DND-41 (cell line): ENCODE results near the gene VAMP1.

Experiments used
- ATAC-seq: fragments of 200-7000 bp; cut with Tn5 transposase; 3 replicates; pipeline ENCODE4 v1.9.1; 2021; ENCODE audit warnings: low read depth; ENCODE audit not compliant: insufficient read depth
- DNase-seq: peaks from one replicate; pipeline ENCODE4 v3.0.0-alpha.2; 2020
- H2AFZ ChIP-seq: 2 replicates; pipeline ENCODE4 v1.6.0; 2012; ENCODE audit warnings: low read depth, low read length
- H3K27ac ChIP-seq: 2 replicates; pipeline ENCODE4 v1.5.1; 2012; ENCODE audit warnings: low read length, inconsistent platforms
- H3K27me3 ChIP-seq: fragments of 200-600 bp; sonication (generic); 2 replicates; pipeline ENCODE4 v1.6.0; 2012; ENCODE audit warnings: low read length, mild to moderate bottlenecking, inconsistent platforms; ENCODE audit not compliant: insufficient read depth, poor library complexity
- H3K36me3 ChIP-seq: 2 replicates; pipeline ENCODE4 v1.5.1; 2012; ENCODE audit warnings: low read length, inconsistent platforms; ENCODE audit not compliant: insufficient read depth
- H3K4me1 ChIP-seq: 2 replicates; pipeline ENCODE4 v1.5.1; 2012; ENCODE audit warnings: mild to moderate bottlenecking, low read length; ENCODE audit not compliant: insufficient read depth
- H3K4me2 ChIP-seq: 2 replicates; pipeline ENCODE4 v1.6.0; 2012; ENCODE audit warnings: mild to moderate bottlenecking, moderate library complexity, low read length, inconsistent platforms; ENCODE audit not compliant: insufficient read depth
- H3K4me3 ChIP-seq, 2 experiments: fragments of 200-600 bp in 1 of 2; shearing (Covaris generic) in 1 of 2; 2 replicates each; pipeline ENCODE4 v1.5.1; 2012 to 2016; ENCODE audit warnings: inconsistent platforms in 2 of 2, low read length in 2 of 2, mild to moderate bottlenecking in 2 of 2, low read depth in 1 of 2, moderate library complexity in 1 of 2
- H3K79me2 ChIP-seq: 2 replicates; pipeline ENCODE4 v1.6.0; 2012; ENCODE audit warnings: low read length, inconsistent platforms; ENCODE audit not compliant: insufficient read depth
- H3K9ac ChIP-seq: 2 replicates; pipeline ENCODE4 v1.6.0; 2012; ENCODE audit warnings: low read depth, mild to moderate bottlenecking, inconsistent platforms, low read length, moderate library complexity
- H3K9me3 ChIP-seq: 2 replicates; pipeline ENCODE4 v1.5.1; 2012; ENCODE audit warnings: low read length, moderate library complexity, mild to moderate bottlenecking, inconsistent platforms; ENCODE audit not compliant: insufficient read depth, severe bottlenecking
- H4K20me1 ChIP-seq: 2 replicates; pipeline ENCODE4 v1.6.0; 2012; ENCODE audit warnings: low read length; ENCODE audit not compliant: insufficient read depth
- EZH2 ChIP-seq: IDR thresholded peaks from 3 replicates; pipeline ENCODE4 v1.6.1; 2012; ENCODE audit warnings: borderline replicate concordance, low read depth, mild to moderate bottlenecking, moderate library complexity, low read length, inconsistent platforms; ENCODE audit not compliant: severe bottlenecking
- TF ChIP-seq, protein P1 (sequence below): IDR thresholded peaks from 2 replicates; pipeline ENCODE4 v1.5.1; 2012; ENCODE audit warnings: borderline replicate concordance, low read length, moderate library complexity, mild to moderate bottlenecking; ENCODE audit not compliant: poor library complexity, severe bottlenecking; ENCODE audit errors: extremely low read depth

VAMP1 gene

DNA sequence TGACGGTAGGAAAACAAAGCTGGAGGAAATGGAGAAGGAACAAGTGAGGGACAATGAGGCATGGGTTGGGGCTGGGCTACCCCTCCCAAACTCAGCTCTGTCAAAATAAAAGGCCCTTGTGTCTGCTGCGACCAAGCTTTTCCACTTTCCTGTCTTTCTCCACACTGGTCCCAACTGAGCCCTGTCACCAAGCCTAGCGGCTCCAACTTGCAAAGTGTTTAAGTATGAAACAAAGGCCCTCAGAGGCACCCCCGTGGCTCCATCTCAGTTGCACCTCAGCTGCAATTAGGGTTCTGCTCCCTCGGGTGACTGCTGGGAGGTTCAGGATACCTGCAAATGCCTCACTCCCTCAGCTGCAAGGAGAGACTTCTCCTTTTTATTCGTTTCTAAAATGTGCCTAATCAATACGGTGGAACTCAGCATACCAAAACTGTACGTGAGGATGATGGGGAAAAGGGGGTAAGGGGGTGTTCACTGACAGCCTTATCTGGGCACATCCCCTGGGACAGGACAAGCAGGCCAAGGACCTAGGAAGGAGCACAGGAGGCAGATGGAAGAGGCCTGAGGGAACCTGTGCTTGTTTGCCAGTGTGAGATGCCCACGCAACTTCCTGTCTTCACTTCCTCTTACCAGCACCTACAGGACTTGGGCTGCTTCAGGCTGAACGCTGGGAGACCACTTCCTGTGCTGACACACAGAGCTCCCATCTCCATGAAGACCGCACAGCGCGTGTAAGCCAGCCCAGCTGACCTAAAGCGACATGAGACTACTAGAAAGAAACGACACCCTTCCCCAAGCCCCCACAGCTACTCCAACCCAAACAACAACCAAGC is 8.9 kb downstream of the VAMP1 start:
- ATAC-seq (peak; percentile 97), DNase-seq (peak; percentile 95)
- Histone ChIP-seq H3K4me2 (peak overlapping the region; percentile 58), H4K20me1 (no peaks in the 10 kb centered on the region; the same call in 1 of the 2 replicates), H3K4me3 (peak overlapping the region in 1 of 2 experiments; percentile 44; a peak in 2 of 4 replicates), H3K79me2 (peaks cover 26% of the 10 kb centered on the region), H3K36me3 (peaks cover 85% of the 10 kb centered on the region), H3K27ac (peak overlapping the region; percentile 96), H3K27me3 (no peaks in the 10 kb centered on the region), H2AFZ (peak overlapping the region; percentile 62), H3K9me3 (no peaks in the 10 kb centered on the region), H3K4me1 (peaks cover 52% of the 10 kb centered on the region), H3K9ac (peak overlapping the region; percentile 54)
- no peak for TF ChIP-seq EZH2
- TF ChIP-seq, protein P1, sequence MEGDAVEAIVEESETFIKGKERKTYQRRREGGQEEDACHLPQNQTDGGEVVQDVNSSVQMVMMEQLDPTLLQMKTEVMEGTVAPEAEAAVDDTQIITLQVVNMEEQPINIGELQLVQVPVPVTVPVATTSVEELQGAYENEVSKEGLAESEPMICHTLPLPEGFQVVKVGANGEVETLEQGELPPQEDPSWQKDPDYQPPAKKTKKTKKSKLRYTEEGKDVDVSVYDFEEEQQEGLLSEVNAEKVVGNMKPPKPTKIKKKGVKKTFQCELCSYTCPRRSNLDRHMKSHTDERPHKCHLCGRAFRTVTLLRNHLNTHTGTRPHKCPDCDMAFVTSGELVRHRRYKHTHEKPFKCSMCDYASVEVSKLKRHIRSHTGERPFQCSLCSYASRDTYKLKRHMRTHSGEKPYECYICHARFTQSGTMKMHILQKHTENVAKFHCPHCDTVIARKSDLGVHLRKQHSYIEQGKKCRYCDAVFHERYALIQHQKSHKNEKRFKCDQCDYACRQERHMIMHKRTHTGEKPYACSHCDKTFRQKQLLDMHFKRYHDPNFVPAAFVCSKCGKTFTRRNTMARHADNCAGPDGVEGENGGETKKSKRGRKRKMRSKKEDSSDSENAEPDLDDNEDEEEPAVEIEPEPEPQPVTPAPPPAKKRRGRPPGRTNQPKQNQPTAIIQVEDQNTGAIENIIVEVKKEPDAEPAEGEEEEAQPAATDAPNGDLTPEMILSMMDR: peak; percentile 8

DNA sequence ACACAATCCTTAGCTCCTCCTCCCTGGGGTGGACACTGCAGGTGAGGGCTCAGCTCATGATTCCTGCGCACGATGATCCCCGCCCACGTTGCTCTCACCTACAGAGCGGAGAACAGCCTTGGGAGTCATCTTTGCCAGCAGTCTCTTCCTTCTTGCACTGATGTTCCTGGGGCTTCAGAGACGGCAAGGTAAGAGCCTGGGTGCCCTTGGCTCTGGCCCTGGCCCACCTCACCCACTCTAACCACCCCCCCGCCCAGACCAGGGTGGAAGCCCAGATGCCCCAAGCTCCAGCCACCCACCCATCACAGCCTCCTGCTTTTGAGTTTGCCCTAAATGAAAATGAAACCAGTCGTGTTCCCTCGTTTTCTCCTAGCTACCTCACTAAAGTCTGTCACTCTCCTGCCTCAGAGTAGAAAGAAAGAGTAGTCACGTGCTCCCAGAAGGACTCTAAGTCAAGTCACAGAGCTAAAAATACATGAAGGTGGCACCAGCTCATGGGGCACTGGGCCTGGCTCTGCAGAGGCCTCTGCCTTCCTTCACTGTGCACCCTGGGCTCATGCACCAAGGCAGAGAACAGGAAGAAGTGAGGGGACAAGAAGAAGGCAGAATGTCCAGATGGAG is 9.6 kb downstream of the VAMP1 start:
- Histone ChIP-seq H2AFZ (peak overlapping the region; percentile 62; the same call in 1 of the 2 replicates), H3K9ac (peak overlapping the region; percentile 54), H3K4me1 (peaks cover 52% of the 10 kb centered on the region), H3K27me3 (no peaks in the 10 kb centered on the region), H4K20me1 (no peaks in the 10 kb centered on the region), H3K9me3 (no peaks in the 10 kb centered on the region), H3K36me3 (peaks cover 78% of the 10 kb centered on the region), H3K4me3 (peak overlapping the region in 1 of 2 experiments; percentile 44; a peak in 1 of 4 replicates), H3K79me2 (peaks cover 19% of the 10 kb centered on the region), H3K27ac (peak overlapping the region; percentile 96), H3K4me2 (peak overlapping the region; percentile 58)
- TF ChIP-seq, protein P1: no peak
- no peak for TF ChIP-seq EZH2
- DNase-seq (peak; percentile 39), ATAC-seq (peak; percentile 6; the same call in 2 of the 3 replicates)

DNA sequence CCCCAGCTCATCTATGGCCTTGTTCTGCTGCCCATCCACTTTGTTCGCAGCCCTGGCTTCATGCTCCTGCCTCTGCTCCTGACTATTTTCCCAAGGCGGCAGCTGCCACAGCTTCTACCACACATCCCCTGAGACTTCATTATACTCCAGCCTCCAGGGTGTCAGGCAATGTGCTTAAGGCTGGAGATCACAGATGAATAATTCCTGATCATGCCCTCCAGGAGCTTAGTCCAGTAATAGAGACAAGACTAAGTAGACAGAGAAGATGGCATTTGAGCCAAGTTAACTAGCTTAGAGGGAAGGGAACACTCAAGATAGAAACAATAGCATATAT is 11.5 kb downstream of the VAMP1 start:
- Histone ChIP-seq H3K79me2 (peaks cover 8% of the 10 kb centered on the region), H3K9me3 (no peaks in the 10 kb centered on the region), H4K20me1 (no peaks in the 10 kb centered on the region), H3K4me1 (peaks cover 42% of the 10 kb centered on the region), H3K4me3 (no peak overlapping the region), H3K4me2 (no peak overlapping the region), H3K9ac (no peak overlapping the region), H3K36me3 (peaks cover 76% of the 10 kb centered on the region), H2AFZ (no peak overlapping the region), H3K27me3 (no peaks in the 10 kb centered on the region), H3K27ac (no peak overlapping the region)
- ATAC-seq: no peak
- no peak for TF ChIP-seq EZH2
- TF ChIP-seq, protein P1: no peak
- no peak for DNase-seq
